ENCODE measurements around the gene GPC1.

GPC1 gene

GRCh38 chr2:240432820-240433801, 2.4 kb upstream of the GPC1 start:
- FAIRE-seq, result no peak
- TF ChIP-seq, protein P1, sequence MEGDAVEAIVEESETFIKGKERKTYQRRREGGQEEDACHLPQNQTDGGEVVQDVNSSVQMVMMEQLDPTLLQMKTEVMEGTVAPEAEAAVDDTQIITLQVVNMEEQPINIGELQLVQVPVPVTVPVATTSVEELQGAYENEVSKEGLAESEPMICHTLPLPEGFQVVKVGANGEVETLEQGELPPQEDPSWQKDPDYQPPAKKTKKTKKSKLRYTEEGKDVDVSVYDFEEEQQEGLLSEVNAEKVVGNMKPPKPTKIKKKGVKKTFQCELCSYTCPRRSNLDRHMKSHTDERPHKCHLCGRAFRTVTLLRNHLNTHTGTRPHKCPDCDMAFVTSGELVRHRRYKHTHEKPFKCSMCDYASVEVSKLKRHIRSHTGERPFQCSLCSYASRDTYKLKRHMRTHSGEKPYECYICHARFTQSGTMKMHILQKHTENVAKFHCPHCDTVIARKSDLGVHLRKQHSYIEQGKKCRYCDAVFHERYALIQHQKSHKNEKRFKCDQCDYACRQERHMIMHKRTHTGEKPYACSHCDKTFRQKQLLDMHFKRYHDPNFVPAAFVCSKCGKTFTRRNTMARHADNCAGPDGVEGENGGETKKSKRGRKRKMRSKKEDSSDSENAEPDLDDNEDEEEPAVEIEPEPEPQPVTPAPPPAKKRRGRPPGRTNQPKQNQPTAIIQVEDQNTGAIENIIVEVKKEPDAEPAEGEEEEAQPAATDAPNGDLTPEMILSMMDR (IDR thresholded peaks at IDR 0.05; ENCODE audit: insufficient read depth, missing control alignments), result no peak
- DNase-seq (ENCODE audit: insufficient read length, low spot score), result no peak

DNA sequence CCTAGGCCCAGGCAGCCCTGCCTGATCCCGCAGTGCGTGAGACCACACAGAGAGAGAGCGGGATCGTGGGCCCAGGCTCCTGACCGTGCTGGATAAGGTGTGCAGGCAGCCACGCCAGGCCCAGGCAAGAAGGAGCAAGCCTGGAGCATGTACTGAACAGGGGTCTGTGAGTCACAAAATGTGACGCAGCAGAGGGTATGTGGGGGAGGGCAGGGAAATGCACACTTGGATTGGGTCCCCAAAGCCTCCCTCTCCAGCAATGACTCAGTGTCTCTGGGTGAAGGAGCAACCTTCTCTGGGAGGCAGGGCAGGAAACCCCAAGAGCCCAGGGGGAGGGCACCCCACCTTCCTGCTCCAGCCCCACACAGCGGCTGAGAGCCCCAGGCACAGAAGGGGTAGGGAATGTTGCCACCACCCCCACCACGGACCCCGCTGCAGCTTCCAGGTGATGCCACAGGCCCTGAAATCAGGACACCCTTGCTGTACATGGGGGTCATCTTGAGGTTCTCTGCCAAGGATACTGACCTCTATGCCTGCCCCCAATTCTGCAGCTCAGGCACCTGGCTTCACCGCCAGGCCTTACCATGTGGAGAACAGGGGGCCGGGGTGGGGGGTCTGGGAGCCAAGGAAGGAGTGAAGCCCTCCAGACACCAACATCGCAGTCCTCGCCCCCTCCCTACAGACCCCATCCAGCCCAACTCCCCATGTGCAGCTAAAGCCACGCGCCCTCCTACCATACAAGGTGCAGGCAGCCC, 1.3 kb upstream of the GPC1 start:
- no peak for FAIRE-seq
- no peak for DNase-seq (ENCODE audit: insufficient read length, low spot score)
- TF ChIP-seq, protein P1 (IDR thresholded peaks at IDR 0.05; ENCODE audit: insufficient read depth, missing control alignments), result no peak

GRCh38 chr2:240434728-240435456, 571 bp upstream of the GPC1 start:
- TF ChIP-seq, protein P1 (IDR thresholded peaks at IDR 0.05; ENCODE audit: insufficient read depth, missing control alignments), result no peak
- DNase-seq (ENCODE audit: insufficient read length, low spot score) (peak; percentile 100), FAIRE-seq (no peak)

GRCh38 chr2:240435948-240436682, 652 bp downstream of the GPC1 start:
- TF ChIP-seq, protein P1 (IDR thresholded peaks at IDR 0.05; ENCODE audit: insufficient read depth, missing control alignments), result no peak
- FAIRE-seq (no peak), DNase-seq (ENCODE audit: insufficient read length, low spot score) (no peak)

- TF ChIP-seq, protein P1 (IDR thresholded peaks at IDR 0.05; ENCODE audit: insufficient read depth, missing control alignments), result no peak
- FAIRE-seq, result no peak
- no peak for DNase-seq (ENCODE audit: insufficient read length, low spot score)
These were observed 1.5 kb downstream of the GPC1 start for GRCh38 chr2:240436683-240437550.

DNA sequence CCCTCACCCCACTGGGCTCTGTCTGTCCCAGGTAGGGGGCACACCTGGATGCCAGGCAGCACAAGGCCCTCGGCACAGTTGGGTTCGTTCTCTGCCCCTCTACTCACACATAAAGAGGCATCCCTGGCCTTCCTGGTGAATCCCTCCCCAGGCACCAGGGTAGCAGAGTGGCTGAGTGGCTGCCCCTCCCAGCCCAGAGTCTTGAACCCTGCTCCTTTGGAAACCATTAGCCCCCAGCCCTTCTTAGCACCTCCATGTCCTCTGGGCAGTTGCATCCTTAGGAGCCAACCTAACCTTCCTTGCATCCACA, 2.0 kb downstream of the GPC1 start:
- no peak for DNase-seq (ENCODE audit: insufficient read length, low spot score)
- no peak for FAIRE-seq
- TF ChIP-seq, protein P1 (IDR thresholded peaks at IDR 0.05; ENCODE audit: insufficient read depth, missing control alignments), result no peak

Data from D721Med (cell line).